Right renal cortex interstitium (tissue), 3 donors: ENCODE data around the gene OR5K3. TPM values are rescaled to one million over a fixed set of nuclear protein-coding genes. Genes with fewer than 3 reads are reported as not detected.
"Not testable (repeated sequence)": the region's sequence is repeated elsewhere in the genome, so short reads cannot be mapped to it uniquely, and the experiment has no call there.

Experiments used
- DNase-seq, 3 donors: peaks; one replicate each; pipeline ENCODE4 v3.0.0-alpha.2; 2013; ENCODE audit warnings: low read depth in 3 of 3, low spot score in 2 of 3
- polyA plus RNA-seq, 3 donors: library from polyadenylated mRNA; unstranded; fragments of 120-200 nt; gene quantifications; one replicate each; pipeline ENCODE4 v1.2.1, GENCODE V29; 2013; ENCODE audit not compliant: insufficient read length in 3 of 3

OR5K3 gene, protein sequence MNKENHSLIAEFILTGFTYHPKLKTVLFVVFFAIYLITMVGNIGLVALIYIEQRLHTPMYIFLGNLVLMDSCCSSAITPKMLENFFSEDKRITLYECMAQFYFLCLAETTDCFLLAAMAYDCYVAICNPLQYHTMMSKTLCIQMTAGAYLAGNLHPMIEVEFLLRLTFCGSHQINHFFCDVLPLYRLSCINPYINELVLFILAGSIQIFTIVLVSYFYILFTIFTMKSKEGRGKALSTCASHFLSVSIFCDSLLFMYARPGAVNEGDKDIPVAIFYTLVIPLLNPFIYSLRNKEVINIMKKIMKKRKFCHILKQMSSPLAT
- polyA plus RNA-seq, result not detected

DNA sequence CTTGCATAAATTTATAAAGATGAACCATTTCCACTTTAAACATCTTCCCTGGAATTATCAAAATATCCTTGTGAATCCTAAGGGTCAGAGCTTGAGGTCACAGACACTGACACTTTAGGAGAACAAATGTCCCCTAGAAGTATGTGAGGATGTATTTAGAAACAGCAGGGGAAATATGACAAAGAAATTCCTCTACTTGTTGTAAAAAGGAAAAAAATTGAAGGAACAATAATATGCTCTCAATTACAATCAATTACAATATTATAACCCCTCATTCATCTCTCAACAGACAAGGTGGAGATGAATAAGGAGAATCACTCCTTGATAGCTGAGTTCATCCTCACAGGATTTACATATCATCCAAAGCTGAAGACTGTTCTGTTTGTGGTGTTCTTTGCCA lies at the start of gene OR5K3:
Gene OR5K3, plus strand, starts transcription at position 301 of the 400 bp plus-strand sequence. Its CDS starts 0 bp downstream, at position 301.
- no peak for DNase-seq

DNA sequence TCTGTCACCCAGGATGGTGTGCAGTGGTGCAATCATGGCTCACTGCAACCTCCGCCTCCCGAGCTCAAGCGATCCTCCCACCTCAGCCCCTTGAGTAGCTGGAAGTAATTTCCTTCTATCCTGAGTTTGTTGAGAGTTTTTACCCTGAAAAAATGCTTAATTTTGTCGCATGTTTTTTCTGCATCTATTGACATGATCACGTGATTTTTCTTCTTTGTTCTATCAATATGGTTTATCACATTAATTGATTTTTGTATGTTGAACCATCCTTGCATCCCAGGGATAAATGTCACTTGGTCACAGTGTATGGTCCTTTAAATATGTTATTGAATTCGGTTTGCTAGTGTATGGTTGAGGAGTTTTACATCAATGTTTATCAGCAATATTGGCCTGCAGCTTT lies 48.7 kb upstream of the OR5K3 start:
- no peak for DNase-seq

DNA sequence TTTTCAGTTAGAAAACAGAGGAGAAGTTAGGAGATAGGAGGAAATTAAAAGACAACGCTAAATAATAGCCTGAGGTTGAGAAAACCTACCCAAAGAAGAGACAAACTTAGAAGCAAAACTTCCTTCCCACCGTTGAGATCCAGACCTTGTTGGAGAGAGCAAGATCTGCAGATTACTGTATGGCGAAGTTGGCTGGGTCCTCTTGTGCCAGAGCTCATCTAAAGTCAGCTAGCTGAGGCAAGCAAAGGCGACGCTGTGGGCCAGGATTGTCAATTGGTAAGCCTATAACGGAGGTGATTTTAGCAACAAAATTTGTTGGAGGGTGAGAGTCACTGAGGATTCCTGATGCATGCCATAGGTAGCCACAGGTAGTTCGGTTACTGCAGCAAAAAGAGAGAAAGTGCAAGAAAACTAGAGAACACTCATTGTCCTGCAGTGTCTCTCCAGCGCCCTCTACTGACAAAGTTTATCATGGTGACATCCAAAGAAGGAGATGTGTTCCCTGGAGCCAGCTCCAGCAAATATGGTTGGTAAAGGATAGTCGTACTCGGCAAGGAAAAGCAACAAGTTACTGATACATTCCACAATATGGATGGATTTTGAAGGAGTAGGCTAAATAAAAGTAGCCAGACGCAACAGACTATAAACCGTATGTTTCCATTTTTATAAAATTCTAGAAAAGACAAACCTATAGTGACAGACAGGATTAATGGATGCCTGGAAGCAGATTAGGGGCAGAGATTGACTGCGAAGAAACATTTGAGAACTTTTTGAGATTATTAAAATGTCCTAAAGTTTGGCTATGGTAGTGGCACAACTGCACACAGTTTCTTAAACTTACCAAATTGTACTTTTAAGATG lies 46.6 kb upstream of the OR5K3 start:
- peak in 2 of 3 donors; percentile 15 to 29 for DNase-seq

DNA sequence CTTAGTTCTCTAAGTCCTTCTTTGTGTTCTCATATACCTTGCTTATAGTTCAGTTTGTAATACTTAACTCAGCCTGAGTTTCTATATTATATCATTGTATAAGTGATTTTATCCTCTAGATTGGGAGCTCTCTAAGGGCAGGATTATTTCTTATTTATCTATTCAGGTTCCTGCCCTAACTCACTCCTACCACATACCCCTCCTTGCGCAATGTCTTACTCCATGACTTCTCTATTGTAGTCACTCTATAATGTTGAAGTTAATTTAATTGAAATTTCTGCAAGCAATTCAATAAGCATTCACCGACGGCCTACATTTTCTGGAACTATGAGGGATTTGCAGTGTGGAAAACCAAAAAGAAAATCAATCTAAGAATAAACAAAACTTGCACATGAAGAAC lies 40.4 kb upstream of the OR5K3 start:
- no peak for DNase-seq

DNA sequence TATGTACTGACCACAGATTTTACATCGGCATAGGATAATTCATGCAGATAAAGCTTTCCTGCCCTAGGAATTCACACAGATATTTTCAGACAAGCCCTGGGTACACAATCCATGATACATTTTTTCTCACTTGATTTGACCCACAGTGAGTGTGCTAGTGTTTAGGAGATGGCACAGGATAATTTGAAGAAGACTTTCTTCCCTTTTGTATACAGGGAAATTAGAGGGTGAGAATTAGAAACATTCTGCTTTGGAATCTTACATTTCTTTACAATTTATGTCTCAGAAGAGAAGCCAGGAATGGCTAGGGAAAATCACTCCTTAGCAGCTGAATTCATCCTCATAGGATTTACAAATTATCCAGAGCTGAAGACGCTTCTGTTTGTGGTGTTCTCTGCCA lies 36.9 kb upstream of the OR5K3 start, which contains the start of gene OR5K4:
Gene OR5K4, plus strand, starts transcription at position 301 of the 400 bp plus-strand sequence. Its CDS starts 0 bp downstream, at position 301.
- DNase-seq, result no peak

DNA sequence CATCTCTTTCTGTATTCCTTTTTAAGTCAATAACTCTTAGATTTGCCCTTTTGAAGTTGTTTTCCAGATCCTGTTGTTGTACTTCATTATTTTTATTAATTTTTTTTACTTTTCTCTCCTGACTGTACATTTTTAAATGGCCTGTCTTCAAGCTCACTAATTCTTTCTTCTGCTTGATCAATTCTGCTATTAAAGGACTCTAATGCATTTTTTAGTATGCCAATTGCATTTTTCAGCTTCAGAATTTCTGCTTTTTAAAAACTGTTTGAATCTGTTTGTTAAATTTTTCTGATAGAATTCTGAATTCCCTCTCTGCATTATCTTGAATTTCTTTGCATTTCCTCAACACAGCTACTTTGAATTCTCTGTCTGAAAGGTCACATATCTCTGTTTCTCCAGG lies 31.2 kb upstream of the OR5K3 start:
- DNase-seq, result no peak

DNA sequence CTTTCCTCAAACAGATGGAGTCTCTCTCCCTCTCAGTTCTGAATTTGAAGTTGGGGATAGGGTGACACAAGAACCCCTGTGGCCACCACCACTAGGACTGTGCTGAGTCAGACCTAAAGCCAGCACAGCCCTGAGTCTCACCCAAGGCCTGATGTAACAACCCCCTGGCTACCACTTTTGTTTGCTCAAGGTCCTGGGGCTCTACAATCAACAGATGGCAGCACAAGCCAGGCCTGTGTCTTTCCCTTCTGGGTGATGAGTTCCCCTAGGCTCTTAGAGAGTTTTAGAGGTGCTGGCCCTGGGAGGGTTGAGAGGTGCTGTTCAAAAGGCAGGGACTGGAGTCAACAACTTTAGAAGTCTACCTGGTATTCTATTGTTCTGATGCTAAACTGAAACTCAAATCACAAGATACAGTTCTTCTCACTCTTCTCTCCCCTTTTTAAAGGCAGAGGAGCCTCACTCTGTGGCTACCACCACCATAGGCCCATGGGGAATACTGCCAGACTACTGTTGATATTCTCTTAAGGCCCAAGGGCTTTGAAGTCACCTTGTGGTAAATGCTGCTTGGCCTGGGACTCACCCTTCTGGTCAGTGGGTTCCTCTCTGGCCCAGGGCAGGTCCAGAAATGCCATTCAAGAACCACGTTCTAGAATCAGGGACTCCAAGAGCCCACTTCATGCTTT lies 30.3 kb upstream of the OR5K3 start:
- no peak for DNase-seq

DNA sequence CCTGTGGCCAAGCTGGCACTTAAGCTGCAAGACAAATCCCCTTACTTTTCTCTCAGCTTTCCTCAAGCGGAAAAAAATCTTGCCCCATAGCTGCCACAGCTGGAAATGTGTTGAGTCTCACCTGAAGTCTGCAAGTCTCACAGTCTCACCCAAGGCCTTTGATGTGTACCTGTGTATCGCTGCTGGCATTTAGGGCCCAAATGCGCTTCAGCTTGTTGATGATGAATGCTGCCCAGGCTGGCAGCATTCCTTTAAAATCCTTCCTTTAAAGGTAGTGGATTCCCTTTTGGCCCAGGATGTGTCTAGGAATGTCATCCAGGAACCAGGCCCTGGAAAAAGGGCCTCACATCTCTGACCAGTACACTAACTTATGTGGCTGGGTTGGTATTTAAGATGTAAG lies 29.8 kb upstream of the OR5K3 start:
- DNase-seq, result no peak

DNA sequence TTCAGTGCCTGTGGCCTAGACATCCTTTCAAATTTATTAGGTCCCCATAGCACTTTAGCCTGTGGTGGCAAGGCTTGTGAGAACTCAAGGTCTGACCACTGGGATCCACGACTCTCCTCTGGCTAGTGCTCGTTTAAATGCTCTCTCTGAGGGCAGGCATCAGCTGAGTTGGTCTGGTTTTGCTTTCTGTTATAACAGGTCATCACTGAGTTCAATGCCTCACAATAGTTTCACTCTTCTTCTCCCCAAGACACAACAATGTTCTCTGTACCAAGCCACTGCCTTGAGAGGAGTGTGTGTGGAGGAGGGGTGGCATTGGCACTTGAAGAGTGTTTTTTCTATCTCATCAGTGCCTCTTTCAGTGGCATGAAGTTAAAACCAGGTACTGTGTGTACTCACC lies 29.2 kb upstream of the OR5K3 start:
- no peak for DNase-seq

DNA sequence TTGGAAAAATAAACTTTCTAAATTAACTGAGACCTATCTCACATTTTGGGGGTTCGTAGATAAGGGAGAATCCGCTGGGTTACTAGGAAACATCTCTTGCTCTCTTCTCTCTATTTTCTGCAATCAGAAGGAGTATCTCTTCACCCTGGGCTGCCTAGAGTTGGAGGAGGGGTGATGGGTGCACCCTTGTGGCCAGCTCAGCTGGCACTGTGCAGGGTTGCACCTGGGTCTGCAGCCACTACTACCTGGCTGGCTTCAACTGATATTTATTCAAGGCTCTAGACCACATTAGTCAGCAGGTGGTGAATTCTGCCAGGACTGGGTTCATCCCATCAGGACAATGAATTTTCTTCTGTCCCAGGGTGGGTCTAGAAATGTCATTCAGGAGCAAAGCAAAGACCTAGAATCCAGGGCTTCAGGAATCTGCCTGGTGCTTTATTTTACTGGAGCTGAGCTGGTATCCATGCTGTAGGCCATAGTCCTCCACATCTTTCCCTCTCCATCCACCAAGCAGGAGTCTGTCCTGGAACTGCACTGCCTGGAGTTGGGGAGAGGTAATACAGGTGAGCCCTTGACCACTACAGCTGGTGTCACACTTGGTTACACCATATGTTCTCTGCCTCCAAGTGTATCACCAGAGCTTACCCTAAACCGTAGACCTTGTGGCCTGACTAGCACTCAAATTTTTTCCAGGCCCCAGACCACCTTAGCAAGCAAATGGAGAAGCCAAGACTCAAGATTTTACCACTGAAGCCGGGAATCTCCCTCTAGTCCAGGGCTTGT lies 22.8 kb upstream of the OR5K3 start:
- DNase-seq, result no peak

DNA sequence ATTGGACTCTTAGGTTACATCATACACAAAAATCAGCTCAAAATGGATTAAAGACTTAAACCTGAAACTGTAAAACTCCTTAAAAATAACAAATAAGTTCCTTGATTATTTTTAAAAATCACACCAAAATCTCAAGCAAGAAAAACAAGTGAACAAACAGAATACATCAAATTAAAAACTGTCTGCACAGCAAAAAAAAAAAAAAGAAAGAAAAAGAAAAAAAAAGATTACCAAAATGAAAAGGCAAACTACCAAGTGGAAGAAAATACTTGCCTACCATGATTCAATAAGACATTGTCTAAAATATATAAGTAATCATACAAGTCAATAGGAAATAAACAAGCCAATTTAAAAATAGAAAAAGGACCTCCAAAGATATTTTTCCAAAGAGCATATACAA lies 19.3 kb upstream of the OR5K3 start:
- no peak for DNase-seq

DNA sequence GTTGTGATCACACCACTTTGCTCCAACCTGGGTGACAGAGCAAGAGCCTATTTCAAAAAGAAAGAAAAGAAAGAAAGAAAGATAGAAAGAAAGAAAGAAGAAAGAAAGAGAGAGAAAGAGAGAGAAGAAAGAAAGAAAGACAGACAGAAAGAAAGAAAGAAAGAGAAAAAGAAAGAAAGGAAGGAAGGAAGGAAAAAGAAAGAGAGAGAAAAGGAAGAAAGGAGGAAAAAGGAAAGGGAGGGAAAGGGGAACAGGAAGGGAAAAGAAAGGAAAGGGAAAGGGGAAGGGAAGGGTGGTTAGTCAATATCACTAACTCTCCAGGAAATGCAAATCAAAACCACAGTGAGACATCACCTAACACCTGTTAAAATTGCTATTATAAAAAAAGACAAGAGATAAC lies 18.6 kb upstream of the OR5K3 start:
- DNase-seq, result no peak

DNA sequence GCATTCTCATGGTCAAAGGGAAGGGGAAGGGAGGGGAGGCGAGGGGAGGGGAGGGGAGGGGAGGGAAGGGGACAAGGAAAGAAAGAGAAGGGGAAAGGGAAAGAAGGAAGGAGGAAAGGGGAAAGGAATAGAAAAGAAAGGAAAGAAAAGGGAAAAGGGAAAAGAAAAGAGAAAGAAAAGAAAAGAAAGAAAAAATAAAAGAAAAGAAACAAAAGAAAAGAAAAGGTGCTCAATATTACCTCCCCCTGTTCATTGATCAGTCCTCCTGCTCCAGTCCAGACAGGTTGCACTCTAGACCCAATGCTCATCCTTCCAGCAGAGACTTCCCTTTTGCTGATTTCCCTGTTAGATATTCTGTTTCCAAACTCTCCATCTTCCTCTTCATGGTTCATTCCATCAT lies 18.0 kb upstream of the OR5K3 start:
- no peak for DNase-seq

DNA sequence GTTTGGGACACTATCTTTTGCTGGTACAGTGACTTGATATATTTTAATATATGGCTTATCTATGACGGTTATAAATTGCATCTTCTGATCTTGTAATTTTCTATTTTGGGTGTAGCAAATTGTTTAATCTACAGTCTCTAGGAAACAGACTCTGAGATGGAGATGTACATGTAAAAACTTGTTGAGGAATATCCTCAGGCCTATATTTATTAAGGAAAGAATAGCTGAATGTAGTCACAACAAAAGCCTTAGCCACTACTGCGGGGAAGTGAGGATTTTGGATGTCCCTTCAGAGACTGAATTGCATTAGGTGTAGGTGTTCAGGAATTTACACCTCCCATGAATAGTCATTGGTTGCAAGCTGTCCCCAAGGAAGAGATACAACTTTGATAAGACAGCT lies 13.8 kb upstream of the OR5K3 start:
- DNase-seq, result no peak

DNA sequence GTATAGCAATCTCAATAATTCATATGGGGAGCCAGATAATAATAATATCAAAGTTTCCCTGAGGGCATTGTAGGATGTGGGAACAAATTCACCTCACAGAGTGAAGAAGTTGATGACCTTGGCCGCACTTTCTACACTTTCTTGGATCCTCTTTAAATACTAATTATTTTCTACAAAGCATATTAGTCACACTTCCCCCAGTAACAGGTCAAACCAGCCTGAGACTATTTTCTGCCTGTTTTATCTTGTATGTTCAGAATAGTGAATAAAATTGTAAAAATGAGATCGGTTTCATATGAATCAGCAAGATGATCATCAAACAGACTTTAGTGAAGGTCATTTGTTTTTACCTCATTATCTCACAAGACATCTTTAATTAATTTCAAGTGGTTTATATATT lies 2.3 kb upstream of the OR5K3 start:
- DNase-seq, result no peak

DNA sequence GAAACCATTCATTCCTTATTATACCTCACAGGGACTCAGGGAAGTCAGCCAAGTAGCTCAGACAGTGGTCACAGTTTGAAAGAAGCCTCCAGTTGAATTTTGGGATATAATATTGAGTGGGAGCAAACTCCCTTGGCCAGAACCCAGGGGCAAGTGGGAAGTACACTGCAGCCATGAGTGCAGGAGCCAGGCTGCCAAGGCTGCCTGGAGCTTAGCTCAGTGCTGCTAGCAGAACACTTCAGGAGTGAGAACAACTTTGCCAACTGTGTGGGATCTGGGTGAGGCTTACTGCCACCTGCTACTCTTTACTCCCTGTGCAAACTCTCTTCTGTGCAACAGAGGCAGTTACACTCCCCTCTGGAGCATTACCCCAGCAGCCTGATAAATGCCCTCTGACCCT lies 4.6 kb downstream of the OR5K3 start:
- no peak for DNase-seq

DNA sequence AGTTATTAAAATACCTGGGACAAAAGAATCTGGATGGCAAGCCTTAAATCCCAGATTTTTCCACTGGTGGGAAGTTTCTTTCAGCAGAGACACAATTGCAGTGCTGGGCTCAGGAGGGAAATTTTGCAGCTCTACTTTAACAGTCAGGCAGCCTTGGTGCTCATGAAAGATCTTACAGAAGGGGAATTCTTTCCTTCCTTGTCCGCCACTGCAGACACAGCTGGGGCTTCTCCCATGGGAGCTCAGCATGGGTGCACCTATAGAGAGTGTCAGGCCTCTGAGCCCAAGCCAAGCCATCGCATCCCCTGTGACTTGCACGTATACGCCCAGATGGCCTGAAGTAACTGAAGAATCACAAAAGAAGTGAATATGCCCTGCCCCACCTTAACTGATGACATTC lies 6.0 kb downstream of the OR5K3 start:
- not testable (repeated sequence) for DNase-seq

DNA sequence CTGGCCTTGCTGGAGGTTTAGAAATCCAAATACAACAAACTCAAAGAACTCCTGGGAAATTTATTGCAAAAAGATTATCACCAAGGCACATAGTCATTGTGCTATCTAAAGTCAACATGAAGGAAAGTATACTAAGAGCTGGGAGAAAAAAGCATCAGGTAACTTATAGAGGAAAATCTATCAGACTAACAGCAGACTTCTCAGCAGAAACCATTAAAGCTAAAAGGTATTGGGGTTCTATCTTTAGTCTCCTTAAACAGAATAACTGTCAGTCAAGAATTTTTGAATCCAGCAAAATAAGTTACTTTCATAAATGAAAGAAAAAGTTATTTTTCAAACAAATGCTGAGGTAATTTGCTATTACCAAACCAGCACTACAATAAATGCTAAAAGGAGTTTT lies 8.0 kb downstream of the OR5K3 start:
- DNase-seq, result no peak

DNA sequence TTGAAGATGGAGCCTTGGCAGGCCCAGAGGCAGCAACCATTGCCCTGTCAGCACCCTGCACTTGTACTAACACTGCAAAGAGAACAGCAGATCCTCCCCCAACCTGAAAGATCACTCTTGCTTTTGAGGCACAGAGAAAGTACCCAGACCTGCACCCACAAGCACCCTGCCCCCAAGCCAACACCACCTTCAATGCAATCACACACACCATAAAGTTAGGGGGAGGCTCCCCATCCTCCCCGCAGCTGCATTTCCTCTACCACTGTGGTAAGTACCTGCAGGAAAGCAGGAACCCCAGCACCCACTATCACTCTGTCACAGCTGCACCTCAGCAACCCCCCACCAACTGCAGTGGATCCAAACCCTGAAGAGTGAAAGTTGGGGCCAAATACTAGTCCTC lies 12.0 kb downstream of the OR5K3 start:
- DNase-seq, result no peak

DNA sequence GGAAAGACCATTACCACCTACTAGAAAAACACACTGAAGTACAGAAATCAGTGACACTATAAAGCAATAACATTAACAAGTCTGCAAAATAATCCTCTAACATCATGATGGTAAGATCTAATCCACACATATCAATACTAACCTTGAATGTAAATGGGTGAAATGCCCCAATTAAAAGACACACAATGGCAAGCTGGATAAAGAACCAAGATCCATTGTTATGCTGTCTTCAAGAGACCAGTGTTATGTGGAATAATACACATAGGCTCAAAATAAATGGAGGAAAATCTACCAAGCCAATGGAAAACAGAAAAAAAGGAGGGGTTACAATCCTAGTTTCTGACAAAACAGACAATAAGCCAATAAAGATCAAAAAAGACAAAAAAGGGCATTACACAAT lies 13.5 kb downstream of the OR5K3 start:
- DNase-seq, result no peak

DNA sequence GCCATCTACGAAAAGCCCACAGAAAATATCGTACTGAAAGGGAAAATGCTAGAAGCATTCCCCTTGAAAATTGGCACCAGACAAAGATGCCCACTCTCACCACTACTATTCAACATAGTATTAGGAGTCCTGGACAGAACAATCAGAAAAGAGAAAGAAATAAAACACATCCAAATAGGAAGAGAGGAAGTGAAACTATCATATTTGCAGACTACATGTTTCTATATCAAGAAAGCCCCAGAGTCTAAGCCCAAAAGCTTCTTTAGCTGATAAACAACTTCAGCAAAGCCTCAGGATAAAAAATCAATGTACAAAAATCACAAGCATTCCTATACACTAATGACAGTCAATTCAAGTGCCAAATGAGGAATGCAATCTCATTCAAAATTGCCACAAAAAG lies 15.6 kb downstream of the OR5K3 start:
- DNase-seq, result no peak
